ENCODE data around the gene TMEFF2.

Gene TMEFF2

GRCh38 chr2:192194866-192195547, at the start of gene TMEFF2:
TMEFF2 (minus strand) TSS chr2:192194933; CDS start chr2:192194524, 409 bp downstream.
- no peak for DNase-seq (ENCODE audit: low spot score)

GRCh38 chr2:192243488-192243887, 48.8 kb upstream of the TMEFF2 start:
- DNase-seq (ENCODE audit: low spot score), result no peak

GRCh38 chr2:192236136-192236535, 41.4 kb upstream of the TMEFF2 start:
- DNase-seq (ENCODE audit: low spot score), result no peak

- DNase-seq (ENCODE audit: low spot score), result no peak
These were observed 36.2 kb upstream of the TMEFF2 start for GRCh38 chr2:192230889-192231453.

- DNase-seq (ENCODE audit: low spot score), result no peak
These were observed 34.0 kb upstream of the TMEFF2 start for GRCh38 chr2:192228685-192229084.

GRCh38 chr2:192218970-192219369, 24.2 kb upstream of the TMEFF2 start:
- DNase-seq (ENCODE audit: low spot score), result no peak

GRCh38 chr2:192218377-192218776, 23.6 kb upstream of the TMEFF2 start:
- no peak for DNase-seq (ENCODE audit: low spot score)

GRCh38 chr2:192216336-192216735, 21.6 kb upstream of the TMEFF2 start:
- no peak for DNase-seq (ENCODE audit: low spot score)

- DNase-seq (ENCODE audit: low spot score), result no peak
These were observed 20.6 kb upstream of the TMEFF2 start for GRCh38 chr2:192215096-192215877.

GRCh38 chr2:192208848-192209247, 14.1 kb upstream of the TMEFF2 start:
- DNase-seq (ENCODE audit: low spot score), result no peak

GRCh38 chr2:192206399-192206798, 11.7 kb upstream of the TMEFF2 start:
- DNase-seq (ENCODE audit: low spot score), result no peak

- no peak for DNase-seq (ENCODE audit: low spot score)
These were observed 9.1 kb upstream of the TMEFF2 start for GRCh38 chr2:192203876-192204275.

- DNase-seq (ENCODE audit: low spot score), result no peak
These were observed 7.6 kb upstream of the TMEFF2 start for GRCh38 chr2:192202373-192202772.

GRCh38 chr2:192201116-192201515, 6.4 kb upstream of the TMEFF2 start:
- DNase-seq (ENCODE audit: low spot score), result no peak

GRCh38 chr2:192197357-192197756, 2.6 kb upstream of the TMEFF2 start:
- DNase-seq (ENCODE audit: low spot score), result no peak

- DNase-seq (ENCODE audit: low spot score), result no peak
These were observed 1.9 kb upstream of the TMEFF2 start for GRCh38 chr2:192196421-192197194.

- no peak for DNase-seq (ENCODE audit: low spot score)
These were observed 1.1 kb upstream of the TMEFF2 start for GRCh38 chr2:192195548-192196418.

- no peak for DNase-seq (ENCODE audit: low spot score)
These were observed 368 bp downstream of the TMEFF2 start for GRCh38 chr2:192194265-192194865.

GRCh38 chr2:192190474-192190873, 4.3 kb downstream of the TMEFF2 start:
- no peak for DNase-seq (ENCODE audit: low spot score)

GRCh38 chr2:192186806-192187205, 7.9 kb downstream of the TMEFF2 start:
- DNase-seq (ENCODE audit: low spot score), result no peak

- no peak for DNase-seq (ENCODE audit: low spot score)
These were observed 10.4 kb downstream of the TMEFF2 start for GRCh38 chr2:192184349-192184748.
